ENCODE results near the gene TPSB2. TPM values are rescaled to one million over a fixed set of nuclear protein-coding genes. Genes with fewer than 3 reads are reported as not detected.

The TPSB2 gene
- polyA plus RNA-seq, 1 donor = 0.34 TPM

GRCh38 chr16:1212616-1213194, 17.3 kb downstream of the TPSB2 start:
- no peaks in the 10 kb centered on the region for H3K36me3 ChIP-seq (ENCODE audit: control insufficient read depth, insufficient read depth, low read length)
- no CpG with 5 or more reads among the region's 40 CpGs for WGBS (ENCODE audit: insufficient coverage, low lambda C conversion rate)

GRCh38 chr16:1211451-1212268, 18.3 kb downstream of the TPSB2 start:
- Histone ChIP-seq H3K27me3 (ENCODE audit: control insufficient read depth, insufficient read depth, low read length) (no peaks in the 10 kb centered on the region), H3K4me1 (ENCODE audit: control insufficient read depth, insufficient read depth, low read length) (no peaks in the 10 kb centered on the region), H3K27ac (ENCODE audit: low read length) (no peak overlapping the region), H3K36me3 (ENCODE audit: control insufficient read depth, insufficient read depth, low read length) (no peaks in the 10 kb centered on the region), H3K4me3 (ENCODE audit: low read length) (no peak overlapping the region), H3K9me3 (ENCODE audit: control insufficient read depth, low read depth, low read length) (no peaks in the 10 kb centered on the region)
- WGBS (ENCODE audit: insufficient coverage, low lambda C conversion rate) = 80% methylated on average over 2 of the region's 65 CpGs
- no peak for DNase-seq

More at GRCh38 chr16:1212616-1213194, 17.3 kb downstream of the TPSB2 start:
- H3K27ac ChIP-seq (ENCODE audit: low read length) = no peak overlapping the region
- DNase-seq = no peak
- no peak overlapping the region for H3K4me3 ChIP-seq (ENCODE audit: low read length)
- no peaks in the 10 kb centered on the region for H3K4me1 ChIP-seq (ENCODE audit: control insufficient read depth, insufficient read depth, low read length)
- H3K27me3 ChIP-seq (ENCODE audit: control insufficient read depth, insufficient read depth, low read length) = no peaks in the 10 kb centered on the region
- no peaks in the 10 kb centered on the region for H3K9me3 ChIP-seq (ENCODE audit: control insufficient read depth, low read depth, low read length)

- no peak for DNase-seq
- Histone ChIP-seq H3K4me3 (ENCODE audit: low read length) (no peak overlapping the region), H3K27me3 (ENCODE audit: control insufficient read depth, insufficient read depth, low read length) (no peaks in the 10 kb centered on the region), H3K4me1 (ENCODE audit: control insufficient read depth, insufficient read depth, low read length) (no peaks in the 10 kb centered on the region), H3K27ac (ENCODE audit: low read length) (no peak overlapping the region), H3K9me3 (ENCODE audit: control insufficient read depth, low read depth, low read length) (no peaks in the 10 kb centered on the region), H3K36me3 (ENCODE audit: control insufficient read depth, insufficient read depth, low read length) (no peaks in the 10 kb centered on the region)
- no CpG with 5 or more reads among the region's 23 CpGs for WGBS (ENCODE audit: insufficient coverage, low lambda C conversion rate)
These were observed 19.5 kb downstream of the TPSB2 start for GRCh38 chr16:1210461-1210860.

GRCh38 chr16:1209081-1209480, 20.9 kb downstream of the TPSB2 start:
- Histone ChIP-seq H3K27ac (ENCODE audit: low read length) (no peak overlapping the region), H3K9me3 (ENCODE audit: control insufficient read depth, low read depth, low read length) (no peaks in the 10 kb centered on the region), H3K4me1 (ENCODE audit: control insufficient read depth, insufficient read depth, low read length) (no peaks in the 10 kb centered on the region), H3K27me3 (ENCODE audit: control insufficient read depth, insufficient read depth, low read length) (no peaks in the 10 kb centered on the region), H3K4me3 (ENCODE audit: low read length) (no peak overlapping the region), H3K36me3 (ENCODE audit: control insufficient read depth, insufficient read depth, low read length) (peaks cover 3% of the 10 kb centered on the region)
- DNase-seq = no peak
- WGBS (ENCODE audit: insufficient coverage, low lambda C conversion rate) = no CpG with 5 or more reads among the region's 43 CpGs

GRCh38 chr16:1208239-1208830, 21.6 kb downstream of the TPSB2 start:
- DNase-seq = no peak
- Histone ChIP-seq H3K27ac (ENCODE audit: low read length) (no peak overlapping the region), H3K36me3 (ENCODE audit: control insufficient read depth, insufficient read depth, low read length) (peaks cover 3% of the 10 kb centered on the region), H3K4me3 (ENCODE audit: low read length) (no peak overlapping the region), H3K27me3 (ENCODE audit: control insufficient read depth, insufficient read depth, low read length) (no peaks in the 10 kb centered on the region), H3K4me1 (ENCODE audit: control insufficient read depth, insufficient read depth, low read length) (no peaks in the 10 kb centered on the region), H3K9me3 (ENCODE audit: control insufficient read depth, low read depth, low read length) (peaks cover 2% of the 10 kb centered on the region)
- 100% methylated on average over 1 of the region's 22 CpGs for WGBS (ENCODE audit: insufficient coverage, low lambda C conversion rate)

GRCh38 chr16:1206786-1207185, 23.2 kb downstream of the TPSB2 start:
- peaks cover 3% of the 10 kb centered on the region for H3K36me3 ChIP-seq (ENCODE audit: control insufficient read depth, insufficient read depth, low read length)
- 100% methylated on average over 1 of the region's 16 CpGs for WGBS (ENCODE audit: insufficient coverage, low lambda C conversion rate)

GRCh38 chr16:1206326-1206725, 23.7 kb downstream of the TPSB2 start:
- no peak overlapping the region for H3K27ac ChIP-seq (ENCODE audit: low read length)
- peaks cover 3% of the 10 kb centered on the region for H3K36me3 ChIP-seq (ENCODE audit: control insufficient read depth, insufficient read depth, low read length)

More at GRCh38 chr16:1206786-1207185, 23.2 kb downstream of the TPSB2 start:
- Histone ChIP-seq H3K27me3 (ENCODE audit: control insufficient read depth, insufficient read depth, low read length) (no peaks in the 10 kb centered on the region), H3K4me1 (ENCODE audit: control insufficient read depth, insufficient read depth, low read length) (no peaks in the 10 kb centered on the region), H3K27ac (ENCODE audit: low read length) (no peak overlapping the region), H3K9me3 (ENCODE audit: control insufficient read depth, low read depth, low read length) (peaks cover 2% of the 10 kb centered on the region), H3K4me3 (ENCODE audit: low read length) (no peak overlapping the region)
- DNase-seq = no peak

GRCh38 chr16:1204933-1205332, 25.1 kb downstream of the TPSB2 start:
- Histone ChIP-seq H3K4me1 (ENCODE audit: control insufficient read depth, insufficient read depth, low read length) (no peaks in the 10 kb centered on the region), H3K9me3 (ENCODE audit: control insufficient read depth, low read depth, low read length) (peaks cover 8% of the 10 kb centered on the region), H3K27ac (ENCODE audit: low read length) (no peak overlapping the region), H3K4me3 (ENCODE audit: low read length) (no peak overlapping the region), H3K27me3 (ENCODE audit: control insufficient read depth, insufficient read depth, low read length) (no peaks in the 10 kb centered on the region), H3K36me3 (ENCODE audit: control insufficient read depth, insufficient read depth, low read length) (peaks cover 3% of the 10 kb centered on the region)
- no CpG with 5 or more reads among the region's 21 CpGs for WGBS (ENCODE audit: insufficient coverage, low lambda C conversion rate)
- DNase-seq = no peak

More at GRCh38 chr16:1206326-1206725, 23.7 kb downstream of the TPSB2 start:
- H3K27me3 ChIP-seq (ENCODE audit: control insufficient read depth, insufficient read depth, low read length) = no peaks in the 10 kb centered on the region
- WGBS (ENCODE audit: insufficient coverage, low lambda C conversion rate) = no CpG with 5 or more reads among the region's 9 CpGs
- no peaks in the 10 kb centered on the region for H3K4me1 ChIP-seq (ENCODE audit: control insufficient read depth, insufficient read depth, low read length)
- H3K4me3 ChIP-seq (ENCODE audit: low read length) = no peak overlapping the region
- no peak for DNase-seq
- H3K9me3 ChIP-seq (ENCODE audit: control insufficient read depth, low read depth, low read length) = peaks cover 2% of the 10 kb centered on the region

- Histone ChIP-seq H3K4me1 (ENCODE audit: control insufficient read depth, insufficient read depth, low read length) (no peaks in the 10 kb centered on the region), H3K27ac (ENCODE audit: low read length) (no peak overlapping the region), H3K9me3 (ENCODE audit: control insufficient read depth, low read depth, low read length) (peaks cover 8% of the 10 kb centered on the region), H3K27me3 (ENCODE audit: control insufficient read depth, insufficient read depth, low read length) (no peaks in the 10 kb centered on the region), H3K4me3 (ENCODE audit: low read length) (no peak overlapping the region), H3K36me3 (ENCODE audit: control insufficient read depth, insufficient read depth, low read length) (peaks cover 3% of the 10 kb centered on the region)
- WGBS (ENCODE audit: insufficient coverage, low lambda C conversion rate) = no CpG with 5 or more reads among the region's 18 CpGs
- no peak for DNase-seq
These were observed 27.7 kb downstream of the TPSB2 start for GRCh38 chr16:1202274-1202673.

GRCh38 chr16:1201444-1201843, 28.5 kb downstream of the TPSB2 start:
- H3K9me3 ChIP-seq (ENCODE audit: control insufficient read depth, low read depth, low read length) = peaks cover 8% of the 10 kb centered on the region
- no peak for DNase-seq
- WGBS (ENCODE audit: insufficient coverage, low lambda C conversion rate) = no CpG with 5 or more reads among the region's 25 CpGs
- no peak overlapping the region for H3K4me3 ChIP-seq (ENCODE audit: low read length)
- H3K27me3 ChIP-seq (ENCODE audit: control insufficient read depth, insufficient read depth, low read length) = no peaks in the 10 kb centered on the region
- no peak overlapping the region for H3K27ac ChIP-seq (ENCODE audit: low read length)
- H3K36me3 ChIP-seq (ENCODE audit: control insufficient read depth, insufficient read depth, low read length) = peaks cover 3% of the 10 kb centered on the region
- no peaks in the 10 kb centered on the region for H3K4me1 ChIP-seq (ENCODE audit: control insufficient read depth, insufficient read depth, low read length)

All from large intestine (tissue), 3 donors.